Mesendoderm (in vitro differentiated cells): Measurements from ENCODE around the gene HS3ST3B1.

Experiments
- DNase-seq: peaks from one replicate; pipeline ENCODE4 v3.0.0; 2013
- H2AK5ac ChIP-seq: 2 replicates; pipeline ENCODE4 v1.6.1; 2013; ENCODE audit warnings: low read length, inconsistent platforms
- H2BK120ac ChIP-seq: 2 replicates; pipeline ENCODE4 v1.6.1; 2013; ENCODE audit warnings: low read depth, mild to moderate bottlenecking, low read length, moderate library complexity, mixed read lengths
- H2BK15ac ChIP-seq: replicated peaks from 2 replicates; pipeline ENCODE4 v1.6.1; 2013; ENCODE audit warnings: low read depth, mild to moderate bottlenecking, moderate library complexity
- H2BK5ac ChIP-seq: 2 replicates; pipeline ENCODE4 v1.6.1; 2013; ENCODE audit warnings: low read length, inconsistent platforms
- H3K18ac ChIP-seq: 2 replicates; pipeline ENCODE4 v1.6.1; 2013; ENCODE audit warnings: mild to moderate bottlenecking, low read length, mixed read lengths
- H3K23ac ChIP-seq: one replicate; pipeline ENCODE4 v1.6.1; 2013; ENCODE audit warnings: low read length
- H3K27ac ChIP-seq: 2 replicates; pipeline ENCODE4 v1.5.1; 2013; ENCODE audit warnings: low read depth, mild to moderate bottlenecking, inconsistent platforms, low read length, moderate library complexity
- H3K27me3 ChIP-seq: 2 replicates; pipeline ENCODE4 v1.6.1; 2013; ENCODE audit warnings: low read length, control low read depth, mild to moderate bottlenecking, inconsistent platforms; ENCODE audit not compliant: insufficient read depth, poor library complexity
- H3K36me3 ChIP-seq: 2 replicates; pipeline ENCODE4 v1.6.1; 2013; ENCODE audit warnings: low read length, inconsistent platforms; ENCODE audit not compliant: control insufficient read depth, insufficient read depth
- H3K4ac ChIP-seq: one replicate; pipeline ENCODE4 v1.6.1; 2013; ENCODE audit warnings: low read depth, mild to moderate bottlenecking, low read length, moderate library complexity
- H3K4me1 ChIP-seq: 2 replicates; pipeline ENCODE4 v1.6.1; 2013; ENCODE audit warnings: low read depth, low read length, inconsistent platforms; ENCODE audit not compliant: control insufficient read depth
- H3K4me2 ChIP-seq: 2 replicates; pipeline ENCODE4 v1.6.1; 2013; ENCODE audit warnings: low read length
- H3K4me3 ChIP-seq: 2 replicates; pipeline ENCODE4 v1.5.1; 2013; ENCODE audit warnings: mild to moderate bottlenecking, low read length
- H3K56ac ChIP-seq: one replicate; pipeline ENCODE4 v1.6.1; 2013; ENCODE audit warnings: low read length
- H3K79me1 ChIP-seq: 2 replicates; pipeline ENCODE4 v1.6.1; 2013; ENCODE audit warnings: low read length, inconsistent platforms
- H3K79me2 ChIP-seq: 2 replicates; pipeline ENCODE4 v1.6.1; 2013; ENCODE audit warnings: mild to moderate bottlenecking, low read length; ENCODE audit not compliant: control insufficient read depth, insufficient read depth
- H3K9ac ChIP-seq: 2 replicates; pipeline ENCODE4 v1.6.1; 2013; ENCODE audit warnings: low read length, inconsistent platforms
- H4K5ac ChIP-seq: one replicate; pipeline ENCODE4 v1.6.1; 2013; ENCODE audit warnings: low read length
- H4K8ac ChIP-seq: one replicate; pipeline ENCODE4 v1.6.1; 2013; ENCODE audit warnings: low read depth, mild to moderate bottlenecking, control low read depth, low read length, moderate library complexity
- WGBS: extraction: QIAGEN DNeasy Blood & Tissue Kit; methylation state at CpG from one replicate; pipeline ENCODE4 v1.1.7; 2013; ENCODE audit warnings: low lambda C conversion rate, missing lambda C conversion rate; ENCODE audit not compliant: insufficient coverage; ENCODE audit errors: extremely low coverage; 5-methylcytosine and 5-hydroxymethylcytosine counted together

The HS3ST3B1 gene

DNA sequence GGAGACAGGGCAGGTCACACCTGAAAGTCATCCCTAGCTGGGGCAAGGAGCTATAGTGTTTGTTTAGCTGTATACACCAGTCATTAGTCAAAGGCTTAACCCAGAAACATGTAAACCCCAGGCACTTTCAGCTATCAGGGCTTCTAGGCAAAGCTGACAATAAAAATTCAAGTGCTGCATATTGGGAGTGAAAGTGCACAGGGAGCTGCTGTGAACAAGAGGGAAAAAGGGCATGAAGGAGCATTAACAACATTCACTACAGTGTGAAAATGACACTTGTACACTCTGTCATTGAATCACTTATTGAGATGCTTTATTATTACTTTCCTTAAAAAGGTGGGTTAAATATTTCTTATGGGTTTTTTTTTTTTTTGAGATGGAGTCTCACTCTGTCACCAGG is 92.8 kb downstream of the HS3ST3B1 start:
- Histone ChIP-seq H3K18ac (no peak overlapping the region), H2BK120ac (no peak overlapping the region), H4K8ac (no peak overlapping the region), H3K4me1 (peaks cover 2% of the 10 kb centered on the region), H3K27me3 (no peaks in the 10 kb centered on the region), H2AK5ac (no peak overlapping the region), H3K4me3 (no peak overlapping the region), H3K56ac (no peak overlapping the region), H3K9ac (no peak overlapping the region), H3K79me2 (no peaks in the 10 kb centered on the region), H4K5ac (no peak overlapping the region), H2BK5ac (no peak overlapping the region), H3K79me1 (no peaks in the 10 kb centered on the region), H3K4me2 (no peak overlapping the region), H3K23ac (no peak overlapping the region), H3K4ac (no peak overlapping the region), H3K27ac (no peak overlapping the region), H2BK15ac (no peak overlapping the region), H3K36me3 (no peaks in the 10 kb centered on the region)
- no peak for DNase-seq

DNA sequence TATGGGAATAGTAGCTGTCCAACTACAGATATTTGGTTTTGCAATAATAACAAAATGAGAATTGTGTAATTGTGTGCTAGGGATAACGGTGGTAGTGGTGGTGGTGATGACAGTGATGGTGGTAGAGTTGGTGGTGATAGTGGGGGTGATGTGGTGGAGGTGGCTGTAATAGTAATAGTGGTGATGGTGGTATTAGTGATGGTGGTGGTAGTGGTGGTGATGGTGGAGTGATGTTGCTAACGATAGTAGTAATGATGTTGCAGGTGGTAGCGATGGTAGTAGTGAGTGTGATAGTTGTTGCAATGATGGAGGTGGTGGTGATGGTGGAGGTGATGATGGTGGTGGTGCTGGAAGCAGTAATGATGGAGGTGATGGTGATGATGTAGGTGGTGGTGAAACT is 94.4 kb downstream of the HS3ST3B1 start:
- Histone ChIP-seq H3K23ac (no peak overlapping the region), H2BK15ac (no peak overlapping the region), H3K27ac (no peak overlapping the region), H3K4me1 (no peaks in the 10 kb centered on the region), H3K18ac (no peak overlapping the region), H2AK5ac (no peak overlapping the region), H3K79me1 (no peaks in the 10 kb centered on the region), H3K4me3 (no peak overlapping the region), H2BK5ac (no peak overlapping the region), H3K4me2 (no peak overlapping the region), H4K8ac (no peak overlapping the region), H4K5ac (no peak overlapping the region), H3K4ac (no peak overlapping the region), H3K27me3 (no peaks in the 10 kb centered on the region), H3K56ac (no peak overlapping the region), H3K9ac (no peak overlapping the region), H3K36me3 (no peaks in the 10 kb centered on the region), H3K79me2 (no peaks in the 10 kb centered on the region), H2BK120ac (no peak overlapping the region)
- no CpG with 5 or more reads among the region's 3 CpGs for WGBS
- no peak for DNase-seq

DNA sequence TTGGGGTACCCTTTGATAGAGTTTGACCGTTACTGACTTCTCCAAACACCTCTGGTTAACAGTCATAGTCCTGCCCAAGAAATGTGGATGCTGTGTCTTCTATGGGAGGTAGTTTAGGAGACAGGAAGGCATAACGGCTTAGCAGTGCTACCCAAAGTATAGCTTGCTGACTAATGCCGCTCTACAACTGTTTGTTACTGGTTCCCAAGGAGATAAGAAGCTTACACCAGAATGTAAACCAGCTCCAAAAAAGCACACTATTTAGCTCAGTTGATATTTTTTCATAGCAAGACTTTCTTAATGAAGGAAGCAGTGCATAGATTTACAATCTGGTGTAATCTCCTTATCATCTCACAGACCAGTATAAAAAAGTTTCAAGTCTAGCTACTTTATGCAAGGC is 95.7 kb downstream of the HS3ST3B1 start:
- Histone ChIP-seq H3K4ac (no peak overlapping the region), H3K23ac (no peak overlapping the region)
- WGBS = no CpG with 5 or more reads among the region's 3 CpGs

DNA sequence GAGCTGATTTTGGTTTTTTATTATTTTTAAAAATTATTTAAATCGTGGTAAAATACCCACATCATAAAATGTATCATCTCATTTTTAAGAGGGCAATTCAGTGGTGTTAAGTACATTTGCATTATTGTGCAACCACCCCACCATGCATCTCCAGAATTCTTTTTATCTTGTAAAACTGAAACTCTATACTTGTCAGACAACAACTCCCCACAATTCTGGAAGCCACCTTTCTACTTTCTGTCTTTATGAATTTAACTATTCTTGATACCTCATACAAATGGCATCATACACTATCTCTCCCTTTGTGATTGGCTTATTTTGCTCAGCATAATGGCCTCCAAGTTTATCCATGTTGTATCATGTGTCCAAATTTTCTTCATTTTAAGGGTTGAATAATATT is 97.9 kb downstream of the HS3ST3B1 start:
- H3K4ac ChIP-seq = no peak overlapping the region
- H2AK5ac ChIP-seq = no peak overlapping the region
- no peak overlapping the region for H3K56ac ChIP-seq
- H2BK5ac ChIP-seq = no peak overlapping the region
- no peak overlapping the region for H4K8ac ChIP-seq
- no peak for DNase-seq
- H2BK15ac ChIP-seq = no peak overlapping the region
- no peak overlapping the region for H3K4me2 ChIP-seq
- H4K5ac ChIP-seq = no peak overlapping the region
- H3K79me1 ChIP-seq = no peaks in the 10 kb centered on the region
- no peak overlapping the region for H2BK120ac ChIP-seq
- H3K79me2 ChIP-seq = no peaks in the 10 kb centered on the region
- H3K27me3 ChIP-seq = no peaks in the 10 kb centered on the region
- no CpG with 5 or more reads among the region's 1 CpG for WGBS
- H3K9ac ChIP-seq = no peak overlapping the region
- no peak overlapping the region for H3K18ac ChIP-seq
- H3K23ac ChIP-seq = no peak overlapping the region
- H3K4me3 ChIP-seq = no peak overlapping the region
- no peaks in the 10 kb centered on the region for H3K36me3 ChIP-seq
- no peak overlapping the region for H3K27ac ChIP-seq
- no peaks in the 10 kb centered on the region for H3K4me1 ChIP-seq

More for the DNA sequence above, 95.7 kb downstream of the HS3ST3B1 start:
- Histone ChIP-seq H3K18ac (no peak overlapping the region), H2BK15ac (no peak overlapping the region), H4K8ac (no peak overlapping the region), H2BK120ac (no peak overlapping the region), H4K5ac (no peak overlapping the region), H3K4me3 (no peak overlapping the region), H2AK5ac (no peak overlapping the region), H3K36me3 (no peaks in the 10 kb centered on the region), H3K27ac (no peak overlapping the region), H3K79me2 (no peaks in the 10 kb centered on the region), H3K4me1 (no peaks in the 10 kb centered on the region), H3K79me1 (no peaks in the 10 kb centered on the region), H3K9ac (no peak overlapping the region), H3K27me3 (no peaks in the 10 kb centered on the region), H2BK5ac (no peak overlapping the region), H3K4me2 (no peak overlapping the region), H3K56ac (no peak overlapping the region)
- DNase-seq = peak; percentile 44
